GM21723 (cell line): ENCODE data around the gene RDX.
A peak's percentile ranks its signal among the peaks of the same experiment; 100 is the strongest.

Experiments
- ATAC-seq: cut with Tn5 transposase; IDR thresholded peaks from one replicate; pipeline ENCODE4 v1.9.1; 2021; ENCODE audit warnings: mild to moderate bottlenecking, moderate library complexity; ENCODE audit not compliant: unreplicated experiment

RDX gene

GRCh38 chr11:110296226-110297075 is at the start of gene RDX:
RDX (minus strand) TSS chr11:110296614; CDS start chr11:110279692, 16,922 bp downstream.
- ATAC-seq = peak; percentile 78

GRCh38 chr11:110345743-110346142 is 49.3 kb upstream of the RDX start:
- peak; percentile 39 for ATAC-seq

GRCh38 chr11:110340436-110340835 is 44.0 kb upstream of the RDX start:
- no peak for ATAC-seq

- ATAC-seq = no peak
Measured at GRCh38 chr11:110339456-110340250, 43.2 kb upstream of the RDX start.

GRCh38 chr11:110338684-110339083 is 42.3 kb upstream of the RDX start:
- ATAC-seq = no peak

GRCh38 chr11:110337570-110338193 is 41.3 kb upstream of the RDX start:
- ATAC-seq = no peak

GRCh38 chr11:110336054-110336453 is 39.6 kb upstream of the RDX start:
- no peak for ATAC-seq

- no peak for ATAC-seq
Measured at GRCh38 chr11:110335358-110335757, 38.9 kb upstream of the RDX start.

GRCh38 chr11:110331626-110332025 is 35.2 kb upstream of the RDX start:
- no peak for ATAC-seq

GRCh38 chr11:110329445-110329844 is 33.0 kb upstream of the RDX start:
- ATAC-seq = no peak

GRCh38 chr11:110327508-110327907 is 31.1 kb upstream of the RDX start:
- no peak for ATAC-seq

- ATAC-seq = no peak
Measured at GRCh38 chr11:110323786-110324185, 27.4 kb upstream of the RDX start.

- ATAC-seq = no peak
Measured at GRCh38 chr11:110319501-110319900, 23.1 kb upstream of the RDX start.

GRCh38 chr11:110318638-110319404 is 22.4 kb upstream of the RDX start:
- ATAC-seq = no peak

GRCh38 chr11:110317516-110317932 is 21.1 kb upstream of the RDX start:
- no peak for ATAC-seq

GRCh38 chr11:110314366-110315095 is 18.1 kb upstream of the RDX start:
- no peak for ATAC-seq

- no peak for ATAC-seq
Measured at GRCh38 chr11:110312670-110313069, 16.3 kb upstream of the RDX start.

- no peak for ATAC-seq
Measured at GRCh38 chr11:110311783-110312579, 15.6 kb upstream of the RDX start.

- ATAC-seq = no peak
Measured at GRCh38 chr11:110308071-110308470, 11.7 kb upstream of the RDX start.
